Measurements from ENCODE around the gene ETDC.
"Not testable (repeated sequence)": the region's sequence is repeated elsewhere in the genome, so short reads cannot be mapped to it uniquely, and the experiment has no call there.

ETDC gene

GRCh38 chrX:135309430-135309923 lies at the start of gene ETDC:
TSS of gene ETDC (plus strand) at chrX:135309480. CDS start at chrX:135309480, 0 bp downstream.
- no peak for DNase-seq

- not testable (repeated sequence) for DNase-seq
These were observed 48.3 kb upstream of the ETDC start for GRCh38 chrX:135260976-135261375.

GRCh38 chrX:135263376-135263775 lies 45.9 kb upstream of the ETDC start:
- not testable (repeated sequence) for DNase-seq

GRCh38 chrX:135264206-135264605 lies 45.1 kb upstream of the ETDC start:
- DNase-seq, result no peak

- no peak for DNase-seq
These were observed 36.1 kb upstream of the ETDC start for GRCh38 chrX:135273162-135273561.

GRCh38 chrX:135275973-135276372 lies 33.3 kb upstream of the ETDC start:
- DNase-seq, result no peak

- no peak for DNase-seq
These were observed 21.9 kb upstream of the ETDC start for GRCh38 chrX:135287266-135287823.

- peak; percentile 20 for DNase-seq
These were observed 13.9 kb upstream of the ETDC start for GRCh38 chrX:135295238-135295943.

GRCh38 chrX:135295944-135296305 lies 13.4 kb upstream of the ETDC start:
- DNase-seq, result no peak

- no peak for DNase-seq
These were observed 6.9 kb upstream of the ETDC start for GRCh38 chrX:135302269-135302873.

GRCh38 chrX:135304741-135305140 lies 4.5 kb upstream of the ETDC start:
- DNase-seq, result no peak

- DNase-seq, result no peak
These were observed 2.1 kb upstream of the ETDC start for GRCh38 chrX:135307171-135307570.

GRCh38 chrX:135308345-135308855 lies 880 bp upstream of the ETDC start:
- no peak for DNase-seq

GRCh38 chrX:135315864-135316263 lies 6.6 kb downstream of the ETDC start:
- no peak for DNase-seq

- DNase-seq, result no peak
These were observed 15.2 kb downstream of the ETDC start for GRCh38 chrX:135324463-135324862.

GRCh38 chrX:135325036-135325818 lies 15.9 kb downstream of the ETDC start:
- DNase-seq, result not testable (repeated sequence)

GRCh38 chrX:135327299-135327698 lies 18.0 kb downstream of the ETDC start:
- no peak for DNase-seq

GRCh38 chrX:135328421-135329005 lies 19.2 kb downstream of the ETDC start:
- no peak for DNase-seq

- no peak for DNase-seq
These were observed 21.4 kb downstream of the ETDC start for GRCh38 chrX:135330706-135331105.

- no peak for DNase-seq
These were observed 22.2 kb downstream of the ETDC start for GRCh38 chrX:135331525-135331924.

- peak; percentile 38 for DNase-seq
These were observed 31.6 kb downstream of the ETDC start for GRCh38 chrX:135340831-135341230.

GRCh38 chrX:135345107-135345589 lies 35.9 kb downstream of the ETDC start:
- peak; percentile 20 for DNase-seq

- no peak for DNase-seq
These were observed 37.7 kb downstream of the ETDC start for GRCh38 chrX:135346975-135347374.
